ENCODE data around the gene SEMA6D.

GRCh38 chr15:47725051-47725450 is 7.7 kb downstream of the SEMA6D start:
- no peak for TF ChIP-seq REST (IDR thresholded peaks at IDR 0.05; ENCODE audit: low read depth, low read length)
- TF ChIP-seq POLR2AphosphoS5 (IDR thresholded peaks at IDR 0.05; ENCODE audit: low read depth, low read length) = no peak
- TF ChIP-seq NRF1 (IDR thresholded peaks at IDR 0.05; ENCODE audit: low read depth, low read length) = no peak
- TF ChIP-seq CTCF (IDR thresholded peaks at IDR 0.05) = no peak
- no peak for TF ChIP-seq EZH2phosphoT487 (IDR thresholded peaks at IDR 0.05; ENCODE audit: borderline replicate concordance, low read depth)
- no peak for TF ChIP-seq RCOR1 (IDR thresholded peaks at IDR 0.05; ENCODE audit: low read length)
- TF ChIP-seq GATA2 (CRISPR knock-in tag; IDR thresholded peaks at IDR 0.05) = no peak
- no peak for TF ChIP-seq TCF12 (IDR thresholded peaks at IDR 0.05)
- TF ChIP-seq FOXM1 (IDR thresholded peaks at IDR 0.05; ENCODE audit: low read depth) = no peak
- TF ChIP-seq USF1 (IDR thresholded peaks at IDR 0.05; ENCODE audit: borderline replicate concordance, low read depth) = no peak
- TF ChIP-seq TAF1 (IDR thresholded peaks at IDR 0.05; ENCODE audit: borderline replicate concordance, low read depth, low read length) = no peak
- no peak for TF ChIP-seq NFIC (IDR thresholded peaks at IDR 0.05; ENCODE audit: borderline replicate concordance)
- TF ChIP-seq EP300 (IDR thresholded peaks at IDR 0.05; ENCODE audit: borderline replicate concordance in 1 of 2, low read depth in 1 of 2, low read length in 1 of 2) = no peak

Data from SK-N-SH (cell line).